NCI-H460 (cell line): ENCODE results near the gene IFFO2. TPM values are rescaled to one million over a fixed set of nuclear protein-coding genes. Genes with fewer than 3 reads are reported as not detected.

Experiments
- DNase-seq: peaks from one replicate; pipeline ENCODE4 v3.0.0-alpha.2; 2016; ENCODE audit warnings: low read depth; ENCODE audit errors: extremely low read depth
- total RNA-seq: library from RNA; depleted of rRNA; stranded (reverse); fragments of >200 nt; shearing (Covaris generic); gene quantifications from 2 replicates; pipeline ENCODE4 v1.2.3, GENCODE V29; 2014

Gene IFFO2
- total RNA-seq, 1 experiment from 2014 or later: 14.1 TPM

DNA sequence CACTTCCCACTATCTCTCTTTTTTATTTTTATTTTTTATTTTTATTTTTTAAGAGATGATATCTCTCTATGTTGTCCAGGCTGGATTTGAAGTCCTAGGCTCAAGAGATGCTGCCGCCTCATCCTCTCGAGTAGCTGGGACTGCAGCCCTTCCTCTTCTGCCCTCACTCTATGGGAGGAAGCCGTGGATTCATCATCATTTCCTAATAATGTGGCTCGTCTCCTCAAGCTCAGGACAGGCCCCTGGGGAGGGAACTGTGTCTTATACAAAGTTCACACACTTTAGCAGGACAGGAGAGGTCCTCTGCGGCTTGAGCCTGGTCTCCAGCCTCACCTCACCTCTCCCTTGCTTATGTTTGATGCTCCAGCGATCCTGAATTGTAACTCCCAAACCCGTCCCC lies 16.5 kb upstream of the IFFO2 start:
- no peak for DNase-seq

DNA sequence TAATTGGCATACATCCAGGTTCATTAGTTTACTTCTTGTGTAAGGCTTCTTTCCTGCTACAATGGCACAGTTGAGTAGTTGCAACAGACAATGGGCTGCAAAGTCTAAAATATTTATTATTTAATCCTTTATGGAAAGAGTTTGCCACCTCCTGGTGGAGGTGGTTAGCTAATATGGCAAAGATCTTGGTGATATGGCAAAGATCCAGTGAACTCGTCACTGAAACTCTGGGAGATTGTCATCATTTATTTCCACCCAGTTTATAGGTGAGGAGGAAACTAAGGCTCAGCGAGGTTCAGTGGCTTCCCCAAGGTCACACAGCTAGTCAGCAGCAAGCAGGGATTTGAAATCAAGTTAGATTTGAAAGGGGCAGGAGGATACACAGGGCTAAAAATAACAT lies 16.1 kb upstream of the IFFO2 start:
- no peak for DNase-seq

DNA sequence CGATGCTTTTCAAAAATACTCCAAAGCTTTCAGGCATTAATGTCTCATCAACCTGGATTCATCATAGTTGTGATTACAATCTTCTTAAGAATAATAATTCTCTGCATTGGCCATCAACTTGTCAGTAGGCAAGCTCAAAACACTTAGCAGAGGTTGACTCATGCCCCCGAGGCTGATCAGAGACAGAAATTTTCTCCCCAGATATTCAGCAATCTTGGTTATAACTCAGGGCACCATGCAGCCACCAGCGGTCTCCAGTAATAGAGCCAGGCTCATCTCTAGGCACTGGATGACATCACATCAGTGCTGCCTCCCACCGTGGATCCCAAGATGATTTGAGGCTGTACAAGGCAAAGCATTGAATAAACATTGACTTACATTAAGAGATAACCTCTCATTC lies 14.3 kb upstream of the IFFO2 start:
- no peak for DNase-seq

DNA sequence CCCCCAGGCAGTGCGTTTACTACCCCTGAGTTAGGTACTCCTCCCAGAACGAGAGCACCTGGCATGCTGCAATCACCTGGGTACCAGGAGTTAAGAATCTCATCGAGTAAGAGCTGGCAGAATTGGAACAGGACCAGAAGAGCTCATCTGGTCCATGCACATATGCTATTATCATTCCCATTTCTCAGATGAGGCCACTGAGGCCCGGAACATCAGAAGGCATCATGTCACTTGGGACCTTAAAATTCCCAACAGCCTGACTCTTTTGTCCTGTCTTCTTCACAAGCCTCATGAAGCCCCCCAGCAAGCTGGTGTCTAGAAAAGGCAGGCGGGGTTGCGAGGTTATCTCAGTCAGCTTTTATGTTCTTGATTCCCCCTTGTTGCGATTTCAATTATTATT lies 13.9 kb upstream of the IFFO2 start:
- DNase-seq: no peak

DNA sequence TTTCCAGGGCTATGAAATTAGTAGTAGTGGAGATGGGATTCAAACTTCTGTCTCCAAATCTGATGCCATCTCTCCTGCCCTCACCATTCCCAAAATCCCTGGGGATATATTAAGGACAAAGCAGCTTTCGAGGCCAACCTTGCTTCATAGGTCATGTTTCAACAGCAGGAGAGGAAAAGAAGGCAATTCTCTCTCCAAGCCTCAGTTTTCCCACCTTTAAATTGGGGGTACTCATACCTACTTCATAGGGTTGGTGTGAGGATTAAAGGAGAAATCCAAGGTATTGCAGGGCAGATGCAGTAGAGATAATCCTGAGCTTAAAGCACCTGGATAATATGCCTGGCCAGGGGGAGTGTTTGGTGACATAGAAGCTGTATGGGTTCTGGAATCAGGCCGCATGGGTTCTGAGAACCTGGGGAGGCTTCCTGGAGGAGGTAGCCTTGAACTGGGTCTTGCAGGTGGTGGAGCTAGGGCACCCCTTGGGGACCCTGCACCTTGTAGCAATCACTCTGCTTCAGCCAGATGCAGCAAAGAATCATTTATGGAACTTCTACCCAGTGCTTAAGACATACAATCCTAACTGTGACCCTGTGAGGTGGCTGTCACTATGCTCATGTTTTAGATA lies 10.7 kb upstream of the IFFO2 start:
- no peak for DNase-seq

DNA sequence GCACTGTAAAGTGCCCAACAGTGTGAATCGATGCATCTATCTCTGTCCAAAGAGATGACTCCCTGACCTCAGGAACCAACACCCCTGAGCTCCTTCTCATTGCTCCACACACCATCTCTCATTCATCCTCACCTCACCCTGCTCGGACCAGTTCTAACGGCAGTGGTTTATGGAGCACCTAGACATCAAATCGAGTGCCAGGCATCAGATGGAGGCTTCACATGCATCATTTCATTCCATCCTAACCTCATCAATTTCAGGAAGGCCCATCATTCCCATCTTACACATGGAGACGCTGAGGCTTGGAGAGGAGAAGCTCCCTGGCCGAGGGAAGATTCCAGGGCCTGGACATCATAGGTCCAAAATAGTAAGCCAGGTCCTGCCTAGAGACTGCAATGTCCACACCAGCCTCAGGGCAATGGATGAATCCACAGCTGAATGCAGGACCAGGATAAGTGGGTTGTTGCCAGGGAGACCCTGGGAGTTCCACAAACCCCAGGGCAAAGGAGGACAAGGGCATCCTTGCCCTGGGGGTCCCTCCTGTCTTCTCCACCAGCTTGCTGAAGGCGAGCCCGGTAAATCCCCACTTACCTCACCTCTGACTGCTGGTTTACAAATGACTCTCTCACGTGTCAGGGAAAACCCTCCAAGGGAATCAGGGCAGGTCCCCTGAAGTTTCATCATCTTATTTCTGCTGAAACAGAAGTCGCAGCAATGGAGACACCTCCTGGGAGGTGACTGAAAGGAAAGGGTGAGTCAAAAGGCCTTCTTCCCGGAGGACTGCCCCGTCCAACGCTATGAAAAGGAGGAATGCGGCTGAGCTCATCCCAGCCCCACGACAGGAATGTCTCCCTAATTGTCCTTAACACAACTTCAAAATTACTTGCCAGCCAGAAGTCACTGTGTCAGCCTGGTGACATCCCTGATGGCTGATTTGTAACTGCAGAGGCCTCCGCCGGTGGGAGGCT lies 9.0 kb upstream of the IFFO2 start:
- DNase-seq: no peak

DNA sequence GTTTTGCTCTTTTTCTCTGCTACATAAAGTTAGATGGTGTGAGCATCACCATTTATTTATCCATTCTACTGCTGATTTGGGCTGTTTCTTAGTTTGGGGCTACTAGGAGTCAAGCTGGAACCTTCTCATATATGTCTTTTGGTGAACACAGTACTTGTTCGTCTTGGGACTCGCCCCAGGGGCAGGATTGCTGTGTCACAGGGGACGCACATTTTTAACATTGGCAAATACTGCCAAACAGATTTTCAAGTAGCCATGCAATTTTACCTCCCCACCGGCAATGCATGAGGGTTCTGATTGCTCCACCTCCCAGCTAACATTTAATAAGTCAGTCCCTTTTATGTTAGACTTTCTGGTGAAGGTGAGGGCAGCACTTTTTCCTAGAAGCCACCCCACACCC lies 7.5 kb upstream of the IFFO2 start:
- no peak for DNase-seq

DNA sequence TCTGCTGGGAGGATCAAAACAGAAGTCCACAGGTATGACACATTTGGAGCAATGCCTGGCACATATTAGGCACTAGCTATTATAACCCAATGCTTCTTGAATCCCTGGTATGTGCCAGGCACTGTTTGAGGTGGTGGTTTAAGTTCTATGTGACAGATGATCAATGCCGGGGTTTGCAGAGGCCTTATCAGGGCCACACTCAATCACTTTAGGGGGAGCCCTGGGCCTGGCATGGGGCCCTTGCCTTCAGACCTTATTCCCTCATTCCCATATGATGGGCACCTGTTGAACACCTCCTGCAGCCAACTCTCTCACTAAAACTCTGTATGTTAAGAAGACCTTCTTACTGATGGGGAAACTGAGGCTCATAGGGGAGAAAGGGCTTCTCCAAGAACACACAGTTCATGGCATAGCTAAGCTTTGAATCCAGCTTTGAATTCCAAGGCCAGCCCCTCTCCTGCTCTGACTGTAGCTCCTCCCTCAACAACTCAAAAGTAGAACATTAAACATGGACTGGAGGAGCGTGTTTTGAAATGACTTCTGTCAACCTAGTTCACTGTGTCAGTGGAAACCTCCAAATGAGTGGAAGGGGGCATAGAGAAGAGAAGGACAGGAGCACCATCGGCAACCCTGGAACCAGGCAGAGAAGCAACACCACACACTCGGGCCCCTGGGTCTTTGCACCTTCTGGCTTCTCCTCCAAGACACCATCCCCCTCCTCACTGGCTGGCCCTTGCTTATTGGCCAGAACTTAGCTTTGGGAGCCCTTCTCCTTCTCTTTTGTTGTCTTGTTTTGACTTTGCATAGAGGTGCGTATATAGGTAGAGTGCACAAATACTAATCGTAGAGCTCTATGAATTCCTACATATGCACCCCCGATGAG lies 6.6 kb upstream of the IFFO2 start:
- no peak for DNase-seq

DNA sequence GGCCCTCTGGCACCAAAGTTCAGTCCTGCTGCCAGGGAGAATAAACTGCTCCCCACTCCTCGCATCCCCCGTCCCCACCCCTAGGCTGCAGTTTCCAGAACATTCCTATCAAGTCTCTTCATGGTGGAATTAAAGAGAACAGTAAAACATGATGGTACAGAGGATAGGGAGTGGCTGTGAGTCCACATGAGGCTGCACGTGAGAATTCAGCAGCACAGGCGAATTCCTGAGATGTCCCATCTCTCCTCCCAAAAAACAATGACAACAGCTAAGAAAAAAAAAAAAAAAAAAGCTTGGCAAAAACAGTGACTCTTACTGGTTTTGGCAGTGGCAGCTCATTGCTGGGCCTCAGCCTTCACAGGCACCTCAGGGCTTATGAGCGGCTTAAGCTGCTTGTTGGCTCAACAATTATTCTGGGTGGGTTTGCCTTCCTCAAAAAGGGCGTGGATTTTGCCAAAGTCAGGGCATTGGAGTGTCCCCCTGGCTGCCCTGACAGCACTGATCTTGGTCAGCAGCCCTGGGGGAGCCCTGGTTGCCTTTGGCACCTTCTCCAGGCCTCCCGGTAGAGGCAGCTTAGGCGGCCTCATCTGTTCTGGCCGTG lies 5.7 kb upstream of the IFFO2 start:
- no peak for DNase-seq

DNA sequence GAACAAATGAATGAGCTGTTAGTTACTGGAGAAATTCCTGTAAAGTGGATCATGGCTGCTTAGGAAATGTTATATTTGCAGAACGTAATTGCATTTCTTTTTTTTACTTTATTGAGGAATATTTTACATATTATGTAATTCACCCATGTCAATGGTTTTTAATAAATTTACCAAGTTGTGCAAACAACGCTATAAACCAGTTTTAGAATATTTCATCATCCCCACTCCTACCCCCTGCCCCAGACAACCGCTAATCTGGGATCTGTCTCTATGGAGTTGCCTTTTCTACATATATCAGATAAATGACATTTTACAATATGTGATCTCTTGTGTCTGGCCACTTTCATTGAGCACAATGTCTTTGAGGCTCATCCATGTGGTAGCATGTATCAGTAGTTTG lies 4.3 kb upstream of the IFFO2 start:
- no peak for DNase-seq

DNA sequence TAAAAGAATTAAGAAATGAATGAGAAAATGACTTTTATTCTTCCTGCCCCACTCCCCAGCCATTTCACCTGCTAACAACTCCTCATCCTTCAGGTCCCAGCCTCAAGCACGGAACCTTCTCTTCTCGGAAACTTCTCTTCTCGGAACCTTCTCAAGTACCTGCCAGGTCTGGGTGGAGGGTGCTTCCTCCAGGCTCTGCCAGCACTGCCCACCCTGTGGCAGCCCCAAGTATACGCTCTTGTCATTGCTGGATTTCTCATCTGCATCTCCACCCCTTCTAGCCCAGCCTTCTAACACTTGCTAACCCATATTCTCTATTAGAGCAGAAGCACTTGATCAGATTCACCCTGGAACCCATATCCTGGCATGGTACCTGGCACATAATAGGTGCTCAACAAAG lies 3.9 kb upstream of the IFFO2 start:
- no peak for DNase-seq

DNA sequence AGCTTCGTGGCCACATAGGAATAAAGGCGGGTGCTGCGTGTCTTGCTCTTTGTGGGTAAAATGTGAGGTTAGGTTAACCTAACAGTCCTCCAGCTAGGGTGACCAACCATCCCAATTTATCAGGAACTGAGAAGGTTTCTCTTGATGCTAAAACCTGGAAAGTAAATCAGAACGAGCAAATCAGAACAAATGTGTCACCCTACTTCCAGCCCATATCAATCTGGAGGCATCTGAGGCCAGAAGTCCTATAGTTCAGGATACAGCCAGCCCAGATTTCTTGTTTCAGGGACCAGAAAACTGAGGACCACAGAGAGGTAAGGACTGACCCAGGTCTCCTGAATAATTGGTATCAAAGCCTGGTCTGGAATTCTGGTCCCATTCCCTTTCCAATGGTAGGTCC lies 3.1 kb upstream of the IFFO2 start:
- no peak for DNase-seq

DNA sequence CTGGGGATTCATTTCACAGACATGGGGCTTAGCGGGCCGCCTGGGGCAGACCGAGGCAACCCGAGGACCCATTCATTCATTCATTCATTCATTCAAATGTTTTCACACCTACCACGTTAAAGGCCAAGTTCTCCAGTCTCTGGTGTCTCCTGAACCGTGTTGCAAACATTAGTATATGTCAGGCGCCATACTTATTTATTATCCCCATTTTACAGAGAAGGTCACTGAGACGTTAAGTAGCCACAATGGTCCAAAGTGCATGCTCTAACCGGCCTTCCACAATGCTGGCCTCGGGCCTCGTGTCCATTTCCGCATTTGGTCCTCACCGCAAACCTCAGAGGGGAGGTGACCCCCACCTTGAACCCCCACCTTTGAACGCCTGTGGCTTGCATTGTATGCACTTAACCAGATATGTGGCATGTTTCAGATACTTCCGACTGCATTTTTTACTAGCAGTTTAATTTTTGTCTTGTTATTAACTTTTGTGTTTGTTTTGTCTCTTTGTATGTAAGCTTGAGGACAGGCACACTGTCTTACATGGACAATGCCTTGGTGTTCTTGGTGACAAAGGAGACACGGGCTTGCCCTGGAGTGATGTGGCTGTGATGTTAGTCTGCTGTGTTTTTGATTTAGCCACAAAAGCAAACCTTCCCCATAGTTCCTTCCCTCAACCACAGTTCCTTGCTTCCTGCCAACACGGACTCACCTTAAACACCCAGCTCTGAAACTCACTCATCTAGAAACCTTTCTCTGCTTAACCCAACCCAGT lies 1.2 kb upstream of the IFFO2 start:
- no peak for DNase-seq

DNA sequence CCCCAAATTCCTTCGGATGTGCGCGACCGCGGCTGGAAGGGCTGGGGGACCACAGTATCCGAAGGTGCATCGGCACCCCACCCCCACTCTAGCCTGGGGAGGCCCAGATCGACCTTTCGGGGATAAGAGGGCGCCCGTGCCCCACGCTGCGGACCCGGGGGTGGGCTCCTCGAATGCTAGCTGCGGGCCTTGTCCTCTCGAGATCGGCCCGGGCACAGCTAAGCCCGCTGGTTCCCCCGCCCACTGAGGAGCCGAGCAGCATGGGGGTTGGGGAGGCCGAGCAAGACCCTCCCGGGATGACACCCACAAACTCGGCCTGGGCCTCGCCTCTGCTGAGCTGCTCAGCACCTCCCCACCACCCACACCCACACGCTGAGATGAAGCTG lies 653 bp upstream of the IFFO2 start:
- no peak for DNase-seq

DNA sequence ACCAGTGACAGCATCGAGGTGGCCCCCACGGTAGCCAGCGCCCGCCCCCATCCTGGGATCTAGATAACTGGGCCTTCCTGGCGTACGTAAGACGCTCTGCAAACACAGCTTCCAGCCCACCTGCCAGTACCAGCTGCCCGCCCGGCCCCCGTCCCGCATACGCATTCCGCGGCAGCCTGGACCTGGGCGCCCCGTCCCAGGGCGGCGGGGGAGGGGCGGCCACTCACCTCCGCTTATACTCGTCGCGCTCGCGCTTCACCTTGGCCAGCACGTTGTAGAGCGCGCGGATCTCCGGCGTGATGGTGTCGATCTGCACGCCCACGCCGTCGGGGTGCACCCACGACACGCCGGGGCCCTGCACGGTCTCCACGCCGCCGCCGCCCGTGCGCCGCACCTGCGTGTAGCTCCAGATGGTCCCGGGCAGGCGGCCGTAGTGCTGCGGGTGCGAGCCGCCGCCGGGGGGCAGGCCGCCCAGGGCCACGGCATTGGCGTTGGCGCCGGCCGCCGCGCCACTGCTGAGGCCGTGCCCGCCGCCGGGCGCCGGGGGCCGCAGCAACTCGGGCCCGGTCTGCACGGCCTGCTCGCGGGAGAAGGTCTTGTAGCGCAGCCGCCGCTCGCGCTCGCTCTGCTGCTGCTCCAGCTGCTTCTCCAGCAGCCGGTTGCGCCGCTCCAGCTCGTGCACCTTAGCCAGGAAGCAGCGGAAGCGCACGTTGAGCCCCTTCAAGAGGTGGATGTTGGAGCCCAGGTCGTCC lies 859 bp downstream of the IFFO2 start:
- no peak for DNase-seq

DNA sequence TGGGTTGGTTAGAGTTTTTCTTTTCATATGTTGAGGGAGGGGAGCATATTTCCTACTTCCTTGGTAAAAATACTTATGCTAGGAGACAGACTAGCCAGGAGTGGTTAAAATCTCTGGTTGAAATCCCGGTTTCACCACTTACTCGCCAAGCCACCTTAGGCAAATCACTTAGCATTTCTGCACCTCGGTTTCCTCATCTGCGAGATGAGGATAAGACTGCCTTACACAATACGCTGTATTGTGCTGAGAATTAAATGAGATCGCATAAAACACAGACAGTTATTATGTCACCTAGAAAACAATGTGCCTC lies 1.4 kb downstream of the IFFO2 start:
- no peak for DNase-seq

DNA sequence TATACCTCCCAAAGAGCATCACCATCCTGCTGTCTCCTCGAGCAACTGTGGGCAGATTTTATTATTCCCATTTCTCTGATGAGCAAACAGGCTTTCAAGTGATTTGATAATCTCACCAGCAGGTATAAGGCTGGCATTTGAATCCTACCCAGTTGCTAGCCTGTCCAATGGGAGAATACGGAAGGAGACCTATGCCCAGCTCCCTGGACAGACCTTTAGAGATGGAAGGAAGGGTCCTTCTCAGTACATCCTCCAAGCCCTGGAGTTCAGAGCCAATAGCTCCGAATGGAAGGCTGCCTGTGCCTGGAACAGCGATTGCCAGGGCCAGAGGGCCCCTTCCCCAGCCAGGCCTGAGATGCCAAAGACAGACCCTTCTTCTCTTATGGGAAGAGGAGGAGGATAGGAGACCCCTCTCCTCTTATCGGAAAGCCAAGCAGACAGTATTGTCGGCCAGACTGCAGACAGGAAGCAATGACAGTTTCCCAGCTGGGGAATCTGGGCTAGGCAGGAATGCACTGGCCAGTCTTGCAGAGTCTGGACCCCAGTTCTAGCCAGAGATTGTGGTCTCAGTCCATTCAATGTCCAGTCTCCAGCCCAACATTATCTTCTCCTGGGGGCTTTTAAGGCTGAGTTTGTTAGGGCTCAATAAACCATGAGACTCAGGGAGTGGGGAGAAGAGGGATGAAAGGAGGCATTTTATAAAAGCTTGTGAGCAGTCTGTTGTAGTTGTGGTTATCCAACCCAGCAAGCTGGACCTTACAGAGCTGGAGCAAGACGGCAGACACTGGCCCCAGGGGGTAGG lies 2.0 kb downstream of the IFFO2 start:
- no peak for DNase-seq

DNA sequence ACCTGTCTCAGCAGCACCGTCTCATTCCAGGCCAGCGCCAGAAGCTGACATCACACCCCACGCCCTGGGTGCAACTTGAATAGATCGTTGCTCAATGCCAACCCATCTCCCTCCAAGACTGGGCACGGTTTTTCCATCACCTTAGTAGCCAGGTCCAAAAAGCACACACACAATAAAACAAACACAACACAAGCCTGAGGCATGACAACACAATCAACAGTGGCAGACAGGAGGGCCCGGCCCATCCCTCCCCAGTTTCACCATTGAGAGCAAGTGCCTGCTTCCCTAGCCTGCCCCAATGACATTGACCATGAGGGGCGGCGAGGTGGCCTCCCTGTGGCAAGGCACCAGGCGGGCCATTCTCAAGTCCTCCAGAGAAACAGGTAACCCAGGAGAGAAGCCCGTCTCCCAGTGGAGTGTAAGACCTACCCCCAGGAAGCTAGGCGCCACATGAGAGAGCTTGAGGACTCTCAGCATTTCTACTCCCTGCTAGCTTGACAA lies 2.7 kb downstream of the IFFO2 start:
- DNase-seq: no peak
